HG02588 (cell line): ENCODE measurements around the gene MFAP1.
"Not testable (repeated sequence)": the region's sequence is repeated elsewhere in the genome, so short reads cannot be mapped to it uniquely, and the experiment has no call there.

ENCODE experiments used
- ATAC-seq: cut with Tn5 transposase; IDR thresholded peaks from one replicate; pipeline ENCODE4 v1.9.1; 2021; ENCODE audit warnings: mild to moderate bottlenecking, moderate library complexity; ENCODE audit not compliant: unreplicated experiment

MFAP1 gene

DNA sequence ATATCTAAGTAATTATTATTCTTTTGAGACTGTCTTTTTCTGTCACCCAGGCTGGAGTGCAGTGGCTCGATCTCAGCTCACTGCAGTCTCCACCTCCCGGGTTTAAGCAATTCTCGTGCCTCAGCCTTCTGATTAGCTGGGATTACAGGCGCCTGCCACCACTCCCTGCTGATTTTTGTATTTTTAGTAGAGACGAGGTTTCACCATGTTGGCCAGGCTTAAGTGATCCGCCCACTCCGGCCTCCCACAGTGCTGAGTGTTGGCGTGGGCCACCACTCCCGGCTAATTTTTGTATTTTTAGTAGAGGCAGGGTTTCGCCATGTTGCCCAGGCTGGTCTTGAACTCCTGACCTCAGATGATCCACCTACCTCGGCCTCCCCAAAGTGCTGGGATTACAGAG, 815 bp upstream of the MFAP1 start:
- not testable (repeated sequence) for ATAC-seq

DNA sequence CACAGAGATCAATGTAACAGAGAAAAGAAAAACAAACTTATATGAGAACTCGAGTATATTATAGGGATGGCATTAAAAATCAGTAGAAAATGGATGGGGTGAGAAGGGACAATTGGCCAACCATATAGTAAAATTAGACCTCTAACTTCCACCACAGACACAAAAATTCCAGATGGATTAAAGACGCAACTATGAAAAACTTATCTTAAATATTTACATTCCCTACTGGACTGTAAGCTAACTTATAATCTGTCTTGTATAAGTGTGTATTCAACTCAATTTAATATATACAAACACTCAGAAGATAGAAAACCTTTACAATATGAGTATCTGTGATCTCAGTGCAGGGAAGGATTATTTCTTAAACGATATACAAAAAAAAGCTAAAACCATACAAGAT, 3.0 kb downstream of the MFAP1 start:
- ATAC-seq = no peak

DNA sequence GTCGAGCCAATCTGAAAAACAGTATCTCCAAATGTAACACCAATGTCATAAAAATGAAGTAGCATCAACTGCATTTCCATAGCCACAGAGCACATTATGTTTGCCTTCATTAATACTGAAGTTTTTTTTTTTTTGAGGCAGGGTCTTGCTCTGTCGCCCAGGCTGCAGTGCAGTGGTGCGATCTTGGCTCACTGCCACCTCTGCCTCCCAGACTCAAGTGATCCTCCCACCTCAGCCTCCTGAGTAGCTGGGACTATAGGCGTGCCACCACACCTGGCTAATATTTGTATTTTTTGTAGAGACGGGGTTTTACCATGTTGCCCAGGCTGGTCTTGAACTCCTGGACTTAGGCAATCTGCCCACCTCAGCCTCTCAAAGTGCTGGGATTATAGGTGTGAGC, 9.4 kb downstream of the MFAP1 start:
- not testable (repeated sequence) for ATAC-seq

DNA sequence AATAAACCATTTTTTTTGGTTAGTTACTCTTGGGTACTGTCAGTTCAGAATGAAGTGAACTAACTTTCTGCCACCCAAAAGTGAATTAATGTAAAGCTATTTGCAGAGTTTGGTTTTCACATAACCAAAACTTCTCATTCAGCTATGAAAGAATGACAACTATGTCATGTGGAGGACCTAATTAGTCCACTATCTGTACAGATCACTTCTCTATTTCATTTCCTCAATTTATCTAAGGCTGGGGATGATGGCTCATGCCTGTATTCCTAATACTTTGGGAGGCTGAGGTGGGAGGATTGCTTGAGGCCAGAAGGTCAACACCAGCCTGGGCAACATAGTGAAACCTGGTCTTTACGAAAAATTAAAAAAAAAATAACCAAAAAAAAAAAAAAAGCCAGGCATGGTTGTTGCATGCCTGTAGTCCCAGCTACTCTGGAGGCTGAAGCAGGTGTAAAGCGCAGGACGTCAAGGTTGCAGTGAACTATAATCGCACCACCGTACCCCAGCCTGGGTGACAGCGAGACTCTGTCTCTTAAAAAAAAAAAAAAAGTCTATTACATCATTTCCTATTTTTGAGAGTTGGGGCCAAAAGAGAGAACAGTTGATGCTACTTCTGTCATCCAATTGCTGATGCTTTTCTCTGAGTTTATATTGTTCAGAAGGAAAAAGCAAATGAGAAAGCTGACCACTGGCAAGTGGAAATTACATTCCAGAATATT, 15.4 kb downstream of the MFAP1 start:
- peak; percentile 48 for ATAC-seq

DNA sequence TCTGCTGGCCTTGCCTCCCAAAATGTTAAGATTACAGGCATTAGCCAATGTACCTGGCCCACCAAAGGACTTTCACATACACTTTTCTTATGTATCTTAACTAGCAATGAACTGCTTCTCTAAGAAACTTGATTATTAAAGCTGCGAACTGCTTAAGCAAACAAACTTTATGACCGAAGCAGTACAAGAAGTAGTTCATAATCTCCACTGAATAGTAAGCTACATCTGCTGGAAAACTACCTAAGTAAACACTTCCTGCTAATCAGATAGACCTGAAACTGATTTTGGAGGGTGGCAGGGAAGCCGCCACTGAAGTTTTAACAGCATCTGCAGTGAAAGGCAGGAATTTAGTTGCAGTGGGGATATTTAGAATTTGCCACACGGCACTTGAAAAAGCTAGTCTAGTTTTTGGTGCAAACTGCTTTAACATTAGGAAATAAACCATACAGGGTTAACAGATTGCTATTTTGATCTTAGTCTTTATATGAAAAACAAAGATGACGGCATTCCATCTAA, 16.0 kb downstream of the MFAP1 start:
- ATAC-seq = no peak

DNA sequence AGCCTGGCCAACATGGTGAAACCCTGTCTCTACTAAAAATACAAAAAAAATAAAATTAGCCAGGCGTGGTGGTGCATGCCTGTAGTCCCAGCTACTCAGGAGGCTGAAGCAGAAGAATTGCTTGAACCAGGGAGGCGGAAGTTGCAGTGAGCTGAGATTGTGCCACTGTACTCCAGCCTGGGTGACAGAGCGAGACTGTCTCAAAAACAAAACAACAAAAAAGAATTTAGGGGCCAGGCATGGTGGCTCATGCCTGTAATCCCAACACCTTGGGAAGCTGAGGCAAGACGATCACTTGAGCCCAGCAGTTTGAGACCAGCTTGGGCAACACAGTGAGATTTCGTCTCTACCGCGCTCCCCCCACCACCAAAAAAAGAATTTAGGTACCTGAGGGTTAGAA, 21.8 kb downstream of the MFAP1 start:
- ATAC-seq = not testable (repeated sequence)

DNA sequence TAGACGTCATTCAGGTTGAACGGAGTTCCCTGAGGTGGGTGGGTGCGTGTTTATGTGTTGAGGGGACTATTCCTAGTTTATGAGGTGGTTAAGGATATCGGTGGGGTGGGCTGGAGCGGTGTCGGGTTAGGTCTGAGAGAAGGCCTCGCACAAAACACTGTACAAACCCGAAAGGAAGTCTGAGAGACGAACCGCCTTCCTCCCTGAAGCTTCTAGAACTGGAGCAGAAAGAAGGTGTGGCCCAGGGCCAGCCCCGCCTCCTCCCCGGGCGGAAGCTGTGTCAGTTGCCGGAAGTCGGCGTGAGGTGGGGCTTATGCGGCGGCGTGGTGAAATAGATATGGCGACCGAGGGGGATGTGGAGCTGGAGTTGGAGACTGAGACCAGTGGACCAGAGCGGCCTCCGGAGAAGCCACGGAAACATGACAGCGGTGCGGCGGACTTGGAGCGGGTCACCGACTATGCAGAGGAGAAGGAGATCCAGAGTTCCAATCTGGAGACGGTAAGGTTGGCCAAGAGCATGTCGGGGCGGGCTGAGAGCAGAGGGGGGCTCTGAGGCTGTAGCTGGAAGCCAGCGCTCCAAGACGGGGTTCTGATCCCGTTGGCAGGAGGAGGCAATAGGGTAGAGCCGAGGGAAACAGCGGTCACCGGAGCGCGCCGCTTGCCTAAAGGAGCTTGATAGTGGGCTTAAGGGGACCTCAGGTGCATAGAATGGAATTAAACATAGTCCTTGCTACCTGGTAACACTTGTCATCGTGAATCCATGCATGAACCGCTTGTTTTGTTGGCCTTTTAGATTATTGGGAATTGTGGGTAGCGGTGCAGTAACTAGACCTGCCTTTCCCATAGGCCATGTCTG, 24.0 kb downstream of the MFAP1 start, which contains the start of gene HYPK:
Gene HYPK, plus strand, starts transcription at position 314 of the 856 bp plus-strand sequence. Its CDS starts 24 bp downstream, at position 338.
- ATAC-seq = peak; percentile 90

DNA sequence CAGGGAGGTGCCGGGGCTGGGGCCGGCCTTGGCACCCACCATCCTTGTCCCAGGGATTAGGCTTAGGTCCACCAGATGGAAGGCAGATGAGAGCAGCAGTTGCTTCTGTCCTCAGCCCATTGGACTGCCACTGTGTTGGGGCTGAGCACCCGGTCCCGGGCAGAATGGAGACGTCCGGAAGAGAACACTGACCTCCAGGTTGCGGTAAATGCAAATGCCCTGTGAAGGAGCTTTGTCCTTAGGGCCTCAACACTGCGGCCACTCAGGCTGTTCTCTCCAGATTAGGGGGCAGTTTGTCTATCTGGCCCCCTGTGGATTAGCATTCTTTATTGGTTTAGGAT, 24.6 kb downstream of the MFAP1 start, which contains the start of gene SERINC4:
Gene SERINC4, minus strand, starts transcription at position 276 of the 341 bp plus-strand sequence. Its CDS starts 234 bp downstream, at position 42.
- no peak for ATAC-seq

DNA sequence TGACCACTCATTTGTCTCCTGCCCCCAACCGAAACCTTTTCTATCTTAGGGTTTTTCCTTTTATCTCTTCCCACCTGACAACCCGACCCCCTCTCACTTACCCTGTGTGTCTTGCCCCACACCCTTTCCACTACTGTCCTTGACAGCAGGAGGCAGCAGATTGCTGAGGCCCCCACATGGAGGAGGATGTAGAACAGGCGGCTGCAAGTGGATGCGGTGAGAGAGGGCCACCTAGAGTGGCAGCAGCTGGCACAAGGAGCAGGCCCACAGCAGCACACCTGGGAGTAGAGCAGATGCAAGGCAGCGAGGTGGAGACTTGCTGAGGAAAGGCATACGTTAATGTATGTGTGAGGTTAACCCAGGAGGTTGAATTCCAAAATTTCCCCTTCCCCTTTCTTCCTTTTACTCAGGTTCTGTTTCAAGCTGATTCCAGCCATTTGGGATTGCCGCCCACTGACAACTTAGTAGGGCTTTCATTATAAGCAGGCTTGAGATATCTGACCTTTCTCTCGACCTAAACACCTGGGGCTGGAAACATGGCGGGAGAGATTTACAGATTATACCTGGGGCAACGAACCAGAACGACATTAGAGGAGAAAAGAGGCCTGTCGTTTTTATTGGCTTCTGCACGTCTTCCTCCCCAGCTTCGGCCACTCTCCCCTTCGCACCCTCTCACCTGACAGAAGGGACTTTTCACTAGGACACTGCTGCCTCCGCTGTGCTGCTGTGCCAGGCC, 25.1 kb downstream of the MFAP1 start:
- no peak for ATAC-seq

DNA sequence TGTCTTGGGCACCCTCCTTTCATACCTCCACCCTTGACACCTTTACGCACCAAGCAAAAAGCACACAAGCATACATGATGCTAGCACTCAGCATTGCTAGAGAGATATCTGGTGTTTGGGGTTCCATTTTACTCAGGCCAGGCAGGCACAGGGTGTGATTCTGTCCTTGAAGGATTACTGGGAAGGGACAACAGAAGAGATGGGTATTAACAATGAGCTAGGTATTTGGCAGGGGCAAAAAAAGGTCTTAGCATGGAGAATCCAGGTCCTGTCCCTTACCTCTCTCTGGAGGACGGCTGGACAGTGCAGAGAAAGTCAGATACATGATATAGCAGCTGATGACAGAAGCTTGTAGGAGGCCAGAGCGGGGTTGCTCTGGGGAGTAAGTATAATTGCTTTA, 27.9 kb downstream of the MFAP1 start:
- ATAC-seq = no peak

DNA sequence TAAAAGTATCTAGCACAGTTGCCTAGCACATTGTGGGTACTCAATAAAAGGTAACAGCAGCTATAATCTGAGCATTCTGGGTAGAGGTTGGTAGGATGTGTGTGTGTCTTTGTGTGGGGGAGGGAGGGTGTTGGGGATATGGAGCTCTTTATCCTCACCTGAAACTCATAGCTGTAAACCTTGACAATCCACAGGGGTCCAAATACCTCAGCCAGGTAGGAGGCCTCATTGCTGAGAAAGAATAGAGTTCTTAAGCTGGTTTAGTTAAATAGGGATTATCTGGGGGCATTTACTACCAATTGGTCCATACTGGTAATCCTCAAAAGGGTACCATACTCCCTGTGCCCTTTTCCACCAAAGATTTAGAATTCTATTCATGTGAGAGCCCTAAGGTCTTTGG, 28.5 kb downstream of the MFAP1 start:
- ATAC-seq = no peak

DNA sequence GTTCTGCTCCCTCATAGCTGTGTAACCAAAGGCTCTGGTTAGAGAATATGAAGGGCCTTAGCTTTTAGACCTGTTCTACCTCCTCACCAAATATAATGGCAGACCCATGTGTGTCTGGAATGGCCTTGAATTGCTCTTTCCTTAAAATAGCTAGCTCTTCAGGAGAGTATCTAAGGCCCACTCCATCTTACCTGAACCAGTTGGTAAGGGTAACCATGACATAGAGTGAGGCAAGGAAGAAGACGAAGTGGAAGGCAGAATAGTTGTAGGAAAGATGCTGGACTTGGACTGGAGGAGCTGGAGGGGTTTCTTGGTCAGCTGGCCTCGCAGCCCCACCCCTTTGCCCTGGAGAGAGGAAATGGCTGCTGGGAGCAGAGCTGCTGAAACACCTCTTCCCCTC, 29.3 kb downstream of the MFAP1 start:
- no peak for ATAC-seq

DNA sequence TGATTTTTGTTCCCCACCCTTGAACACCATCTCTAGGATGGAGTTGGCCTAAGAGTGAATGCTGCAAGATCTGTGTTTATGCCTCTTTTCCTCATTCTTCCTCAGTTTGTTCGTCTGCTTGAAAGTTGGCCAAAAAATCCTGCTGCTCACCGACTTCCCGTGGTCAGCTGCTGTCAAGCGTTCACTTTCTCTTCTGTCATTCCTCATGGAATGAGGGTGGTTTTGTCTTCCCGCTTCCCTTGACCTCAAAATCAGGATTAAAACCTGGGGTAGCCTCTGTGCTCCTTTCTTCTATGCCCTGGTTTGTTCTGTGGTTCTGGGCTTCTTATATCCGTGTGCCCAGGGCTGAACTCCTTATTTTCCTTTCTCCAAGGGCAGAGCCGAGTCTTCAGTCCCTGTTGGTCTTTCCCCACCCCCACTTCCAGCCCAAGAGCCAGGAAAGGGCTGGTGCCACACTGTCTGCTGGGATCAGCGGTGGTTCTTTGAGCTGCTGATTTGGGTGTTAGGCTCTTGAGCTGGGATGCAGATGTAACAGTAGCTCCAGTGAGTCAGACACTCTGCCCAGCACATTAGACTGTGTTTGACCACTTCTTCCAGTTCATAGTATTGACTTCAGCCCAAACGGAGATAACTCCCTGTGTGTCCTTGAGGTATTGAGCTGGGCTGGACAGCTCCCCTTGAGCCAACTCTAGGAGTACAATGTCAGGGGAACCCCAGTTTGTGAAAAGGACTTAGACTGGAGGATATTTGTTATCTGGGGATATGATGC, 30.0 kb downstream of the MFAP1 start:
- no peak for ATAC-seq

DNA sequence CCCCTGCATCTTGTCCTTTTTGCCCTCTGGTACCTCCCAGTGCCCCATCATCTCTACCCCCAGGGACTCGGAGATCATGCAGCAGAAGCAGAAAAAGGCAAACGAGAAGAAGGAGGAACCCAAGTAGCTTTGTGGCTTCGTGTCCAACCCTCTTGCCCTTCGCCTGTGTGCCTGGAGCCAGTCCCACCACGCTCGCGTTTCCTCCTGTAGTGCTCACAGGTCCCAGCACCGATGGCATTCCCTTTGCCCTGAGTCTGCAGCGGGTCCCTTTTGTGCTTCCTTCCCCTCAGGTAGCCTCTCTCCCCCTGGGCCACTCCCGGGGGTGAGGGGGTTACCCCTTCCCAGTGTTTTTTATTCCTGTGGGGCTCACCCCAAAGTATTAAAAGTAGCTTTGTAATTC, 30.8 kb downstream of the MFAP1 start:
- no peak for ATAC-seq

DNA sequence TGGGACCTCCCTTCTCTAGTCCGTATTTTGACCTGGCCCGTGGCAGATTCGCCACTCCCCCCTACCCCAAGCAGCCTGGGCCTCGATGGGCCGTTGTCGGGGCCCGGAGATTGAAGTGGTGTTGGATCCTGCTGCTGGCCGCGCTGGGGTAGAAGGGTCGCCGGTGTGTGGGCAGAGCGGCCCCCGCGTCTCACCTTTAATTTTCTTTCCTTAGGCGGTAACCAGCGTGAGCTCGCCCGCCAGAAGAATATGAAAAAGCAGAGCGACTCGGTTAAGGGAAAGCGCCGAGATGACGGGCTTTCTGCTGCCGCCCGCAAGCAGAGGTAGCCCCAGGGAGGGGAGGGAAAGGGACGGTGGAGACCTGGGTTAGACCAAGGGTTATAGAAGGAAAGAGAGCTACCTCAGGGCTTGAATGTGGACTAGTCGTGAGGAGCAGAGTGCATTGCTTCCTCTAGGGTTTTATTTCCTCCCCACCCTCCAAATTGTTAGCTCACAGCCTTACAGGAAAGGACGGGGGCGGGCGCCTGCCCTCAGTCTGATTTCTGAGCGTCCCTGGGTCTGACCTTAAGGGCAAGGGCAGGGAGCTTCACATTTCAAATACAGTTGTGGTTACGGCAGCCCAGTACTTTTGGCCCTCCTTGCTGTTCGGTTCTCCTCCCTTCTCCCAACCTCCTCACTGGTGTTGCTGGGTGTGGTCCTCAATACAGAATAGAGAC, 31.6 kb downstream of the MFAP1 start:
- ATAC-seq = no peak

DNA sequence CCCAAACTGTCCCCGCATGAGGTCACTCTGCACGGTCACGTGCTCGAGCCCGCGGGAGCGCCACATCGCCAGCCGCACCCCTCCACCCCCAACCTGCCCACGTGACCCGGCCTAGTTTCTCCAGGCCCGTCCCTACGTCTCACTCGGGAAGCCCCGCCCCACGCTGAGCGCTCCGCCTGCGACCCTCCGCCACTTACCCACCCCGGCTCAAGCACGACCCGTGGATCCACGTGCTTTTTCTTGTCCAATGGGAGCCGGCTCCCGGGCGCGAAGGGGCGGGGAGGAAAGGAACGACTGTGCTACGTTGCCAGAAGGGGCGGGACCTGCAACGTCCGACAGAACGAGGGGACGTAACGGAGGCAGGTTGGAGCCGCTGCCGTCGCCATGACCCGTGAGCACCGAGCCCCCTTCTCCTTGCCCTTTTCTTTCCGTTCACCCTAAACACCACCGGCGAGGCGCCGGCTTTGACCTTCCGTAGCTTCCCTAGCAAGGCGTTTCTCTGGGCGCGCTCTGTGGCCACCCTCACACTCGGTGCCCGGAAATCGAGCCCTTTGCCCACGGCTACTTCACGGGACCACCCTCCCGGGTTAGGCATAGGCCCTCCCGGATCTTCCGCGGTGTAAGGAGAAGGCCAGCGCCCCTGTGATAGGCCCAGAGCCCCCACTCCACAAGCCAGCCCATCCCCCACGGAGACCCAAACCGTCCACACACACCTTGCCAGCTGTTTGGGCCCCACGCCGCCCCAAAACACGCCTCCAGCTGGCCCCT, 32.3 kb downstream of the MFAP1 start, which contains the start of gene SERF2:
Gene SERF2, plus strand, starts transcription at position 328 of the 768 bp plus-strand sequence. Its CDS starts 57 bp downstream, at position 385.
- peak; percentile 86 for ATAC-seq

DNA sequence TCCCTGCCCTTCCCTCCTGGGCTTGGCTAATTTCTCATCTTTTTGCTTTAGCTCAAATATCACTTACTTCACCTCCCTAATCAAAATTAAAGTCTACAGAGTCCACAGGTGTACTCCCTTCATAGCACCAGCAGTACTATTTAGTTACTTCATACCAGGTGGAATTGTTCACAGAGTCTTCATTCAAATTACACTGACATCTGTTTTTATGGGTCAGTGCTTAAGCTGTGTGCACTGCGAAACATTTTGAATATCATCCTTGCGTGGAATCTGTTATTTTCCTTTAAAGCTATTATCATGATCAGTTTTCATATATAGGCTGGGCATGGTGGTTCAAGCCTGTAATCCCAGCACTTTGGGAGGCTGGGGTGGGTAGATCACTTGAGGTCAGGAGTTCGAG, 35.1 kb downstream of the MFAP1 start:
- no peak for ATAC-seq

DNA sequence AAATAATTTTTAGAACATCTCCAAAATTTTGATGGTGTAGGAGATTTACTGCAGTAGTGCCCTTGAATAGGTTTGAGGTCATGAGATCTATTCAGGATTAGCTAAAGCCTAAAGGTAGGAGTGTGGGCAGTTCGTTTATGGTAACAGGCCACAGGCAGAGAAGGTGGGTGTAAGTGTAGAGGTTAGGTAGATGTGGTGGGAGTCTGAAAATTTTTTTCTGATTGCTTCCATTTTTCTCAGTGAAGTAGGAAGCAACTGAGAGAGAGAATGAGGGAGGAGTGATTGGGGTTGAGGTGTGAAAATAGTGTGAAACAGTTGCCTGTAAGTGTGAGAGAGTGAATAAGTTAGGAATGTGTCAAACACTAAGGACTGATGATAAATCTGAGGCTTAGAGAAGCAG, 45.5 kb downstream of the MFAP1 start:
- ATAC-seq = no peak
